Measurements from ENCODE around the gene DVL2. TPM values are rescaled to one million over a fixed set of nuclear protein-coding genes. Genes with fewer than 3 reads are reported as not detected.
A peak's percentile ranks its signal among the peaks of the same experiment; 100 is the strongest.

DVL2 gene
- total and polyA plus RNA-seq, 2 of the 13 experiments (the other 11 are each of a cell fraction or from before 2014, with no cell fraction given): 5.7 to 38.2 TPM

DNA sequence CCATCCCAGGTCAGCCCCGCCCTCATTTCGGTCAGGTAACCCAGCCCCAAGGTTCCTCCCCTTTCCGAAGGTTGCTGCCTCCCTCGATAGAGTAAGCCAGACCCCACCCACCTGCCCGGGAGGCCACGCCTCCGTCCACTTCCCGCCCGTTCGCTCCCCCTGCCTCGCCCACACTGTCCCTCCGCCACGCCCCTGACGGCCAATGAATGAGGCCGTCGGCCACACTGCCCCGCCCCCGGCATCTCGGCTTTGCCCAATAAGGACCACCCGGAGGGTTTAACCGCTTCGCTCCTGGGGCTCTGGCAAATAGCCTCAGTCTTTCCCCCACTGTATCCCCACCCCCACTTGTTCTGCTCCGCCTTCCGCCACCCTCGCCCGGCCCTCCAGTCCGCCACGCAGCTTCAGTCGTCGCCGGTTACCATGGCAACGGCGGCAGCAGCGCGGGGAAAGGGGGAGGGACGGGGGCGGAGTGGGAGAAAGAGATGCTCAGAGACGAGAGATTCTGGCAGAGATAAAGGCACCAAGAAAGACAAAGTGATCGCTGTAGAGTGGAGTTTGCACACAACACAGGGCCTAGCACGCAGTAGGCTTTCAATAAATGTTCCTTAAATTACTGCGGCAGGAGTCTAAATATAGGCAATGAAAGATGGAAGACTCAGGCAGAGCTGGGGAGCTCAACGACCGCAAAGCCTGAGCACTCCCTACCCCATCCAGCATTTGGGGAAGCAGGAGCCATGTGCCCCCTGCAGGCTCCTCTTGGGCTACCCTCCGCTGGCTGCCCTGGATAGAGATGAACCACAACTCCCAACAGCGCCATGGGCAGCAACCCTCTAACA is 19.8 kb downstream of the DVL2 start (continued):
- TF ChIP-seq, protein P1, sequence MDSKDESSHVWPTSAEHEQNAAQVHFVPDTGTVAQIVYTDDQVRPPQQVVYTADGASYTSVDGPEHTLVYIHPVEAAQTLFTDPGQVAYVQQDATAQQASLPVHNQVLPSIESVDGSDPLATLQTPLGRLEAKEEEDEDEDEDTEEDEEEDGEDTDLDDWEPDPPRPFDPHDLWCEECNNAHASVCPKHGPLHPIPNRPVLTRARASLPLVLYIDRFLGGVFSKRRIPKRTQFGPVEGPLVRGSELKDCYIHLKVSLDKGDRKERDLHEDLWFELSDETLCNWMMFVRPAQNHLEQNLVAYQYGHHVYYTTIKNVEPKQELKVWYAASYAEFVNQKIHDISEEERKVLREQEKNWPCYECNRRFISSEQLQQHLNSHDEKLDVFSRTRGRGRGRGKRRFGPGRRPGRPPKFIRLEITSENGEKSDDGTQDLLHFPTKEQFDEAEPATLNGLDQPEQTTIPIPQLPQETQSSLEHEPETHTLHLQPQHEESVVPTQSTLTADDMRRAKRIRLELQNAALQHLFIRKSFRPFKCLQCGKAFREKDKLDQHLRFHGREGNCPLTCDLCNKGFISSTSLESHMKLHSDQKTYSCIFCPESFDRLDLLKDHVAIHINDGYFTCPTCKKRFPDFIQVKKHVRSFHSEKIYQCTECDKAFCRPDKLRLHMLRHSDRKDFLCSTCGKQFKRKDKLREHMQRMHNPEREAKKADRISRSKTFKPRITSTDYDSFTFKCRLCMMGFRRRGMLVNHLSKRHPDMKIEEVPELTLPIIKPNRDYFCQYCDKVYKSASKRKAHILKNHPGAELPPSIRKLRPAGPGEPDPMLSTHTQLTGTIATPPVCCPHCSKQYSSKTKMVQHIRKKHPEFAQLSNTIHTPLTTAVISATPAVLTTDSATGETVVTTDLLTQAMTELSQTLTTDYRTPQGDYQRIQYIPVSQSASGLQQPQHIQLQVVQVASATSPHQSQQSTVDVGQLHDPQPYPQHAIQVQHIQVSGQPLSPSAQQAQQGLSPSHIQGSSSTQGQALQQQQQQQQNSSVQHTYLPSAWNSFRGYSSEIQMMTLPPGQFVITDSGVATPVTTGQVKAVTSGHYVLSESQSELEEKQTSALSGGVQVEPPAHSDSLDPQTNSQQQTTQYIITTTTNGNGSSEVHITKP (CRISPR knock-in tag; IDR thresholded peaks at IDR 0.05; ENCODE audit: low read depth): 0 out of 2 replicates have a peak, but pooled peaks have one; percentile 63
- TF ChIP-seq ZNF747 (CRISPR knock-in tag; IDR thresholded peaks at IDR 0.05; ENCODE audit: borderline replicate concordance): 0 out of 2 replicates have a peak, but pooled peaks have one; percentile 15
- TF ChIP-seq SP5 (CRISPR knock-in tag; IDR thresholded peaks at IDR 0.05; ENCODE audit: borderline replicate concordance, low read depth): peak; percentile 72; the same call in 1 of the 2 replicates
- peak; percentile 40; the same call in 1 of the 2 replicates for TF ChIP-seq POGZ (CRISPR knock-in tag; IDR thresholded peaks at IDR 0.05)
- peak; percentile 78; the same call in 1 of the 2 replicates for TF ChIP-seq CREM (IDR thresholded peaks at IDR 0.05)
- no peak for TF ChIP-seq CREM (CRISPR knock-in tag; IDR thresholded peaks at IDR 0.05)
- TF ChIP-seq MYC (CRISPR knock-in tag; IDR thresholded peaks at IDR 0.05; ENCODE audit: borderline replicate concordance): no peak
- TF ChIP-seq, protein P2, sequence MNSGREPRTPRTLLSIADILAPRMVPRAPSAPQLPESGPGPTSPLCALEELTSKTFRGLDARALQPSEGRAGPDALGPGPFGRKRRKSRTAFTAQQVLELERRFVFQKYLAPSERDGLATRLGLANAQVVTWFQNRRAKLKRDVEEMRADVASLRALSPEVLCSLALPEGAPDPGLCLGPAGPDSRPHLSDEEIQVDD (CRISPR knock-in tag; IDR thresholded peaks at IDR 0.05; ENCODE audit: borderline replicate concordance): no peak
- TF ChIP-seq ZC3H4 (CRISPR knock-in tag; IDR thresholded peaks at IDR 0.05; ENCODE audit: borderline replicate concordance): no peak
- TF ChIP-seq TBX2 (CRISPR knock-in tag; IDR thresholded peaks at IDR 0.05; ENCODE audit: borderline replicate concordance): peak; percentile 28; the same call in 1 of the 2 replicates
- TF ChIP-seq ZNF563 (CRISPR knock-in tag; IDR thresholded peaks at IDR 0.05): 0 out of 2 replicates have a peak, but pooled peaks have one; percentile 27
- TF ChIP-seq, protein P3, sequence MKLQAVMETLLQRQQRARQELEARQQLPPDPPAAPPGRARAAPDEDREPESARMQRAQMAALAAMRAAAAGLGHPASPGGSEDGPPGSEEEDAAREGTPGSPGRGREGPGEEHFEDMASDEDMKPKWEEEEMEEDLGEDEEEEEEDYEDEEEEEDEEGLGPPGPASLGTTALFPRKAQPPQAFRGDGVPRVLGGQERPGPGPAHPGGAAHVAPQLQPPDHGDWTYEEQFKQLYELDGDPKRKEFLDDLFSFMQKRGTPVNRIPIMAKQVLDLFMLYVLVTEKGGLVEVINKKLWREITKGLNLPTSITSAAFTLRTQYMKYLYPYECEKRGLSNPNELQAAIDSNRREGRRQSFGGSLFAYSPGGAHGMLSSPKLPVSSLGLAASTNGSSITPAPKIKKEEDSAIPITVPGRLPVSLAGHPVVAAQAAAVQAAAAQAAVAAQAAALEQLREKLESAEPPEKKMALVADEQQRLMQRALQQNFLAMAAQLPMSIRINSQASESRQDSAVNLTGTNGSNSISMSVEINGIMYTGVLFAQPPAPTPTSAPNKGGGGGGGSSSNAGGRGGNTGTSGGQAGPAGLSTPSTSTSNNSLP (IDR thresholded peaks at IDR 0.05; ENCODE audit: low read depth, low read length): no peak
- no peak for TF ChIP-seq THYN1 (CRISPR knock-in tag; IDR thresholded peaks at IDR 0.05; ENCODE audit: borderline replicate concordance, low read depth)
- TF ChIP-seq ZNF772 (CRISPR knock-in tag; IDR thresholded peaks at IDR 0.05): 0 out of 2 replicates have a peak, but pooled peaks have one; percentile 54
- no peak for TF ChIP-seq FOXO1 (CRISPR knock-in tag; IDR thresholded peaks at IDR 0.05)
- TF ChIP-seq, protein P4, sequence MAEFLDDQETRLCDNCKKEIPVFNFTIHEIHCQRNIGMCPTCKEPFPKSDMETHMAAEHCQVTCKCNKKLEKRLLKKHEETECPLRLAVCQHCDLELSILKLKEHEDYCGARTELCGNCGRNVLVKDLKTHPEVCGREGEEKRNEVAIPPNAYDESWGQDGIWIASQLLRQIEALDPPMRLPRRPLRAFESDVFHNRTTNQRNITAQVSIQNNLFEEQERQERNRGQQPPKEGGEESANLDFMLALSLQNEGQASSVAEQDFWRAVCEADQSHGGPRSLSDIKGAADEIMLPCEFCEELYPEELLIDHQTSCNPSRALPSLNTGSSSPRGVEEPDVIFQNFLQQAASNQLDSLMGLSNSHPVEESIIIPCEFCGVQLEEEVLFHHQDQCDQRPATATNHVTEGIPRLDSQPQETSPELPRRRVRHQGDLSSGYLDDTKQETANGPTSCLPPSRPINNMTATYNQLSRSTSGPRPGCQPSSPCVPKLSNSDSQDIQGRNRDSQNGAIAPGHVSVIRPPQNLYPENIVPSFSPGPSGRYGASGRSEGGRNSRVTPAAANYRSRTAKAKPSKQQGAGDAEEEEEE (CRISPR knock-in tag; IDR thresholded peaks at IDR 0.05; ENCODE audit: borderline replicate concordance): no peak
- no peak for TF ChIP-seq ZFP41 (CRISPR knock-in tag; IDR thresholded peaks at IDR 0.05; ENCODE audit: borderline replicate concordance)
- no peak for TF ChIP-seq ZNF891 (CRISPR knock-in tag; IDR thresholded peaks at IDR 0.05)
- TF ChIP-seq ZSCAN20 (CRISPR knock-in tag; IDR thresholded peaks at IDR 0.05; ENCODE audit: borderline replicate concordance): no peak
- peak; percentile 86 for TF ChIP-seq RFX3 (CRISPR knock-in tag; IDR thresholded peaks at IDR 0.05)
- TF ChIP-seq MIER3 (CRISPR knock-in tag; IDR thresholded peaks at IDR 0.05; ENCODE audit: borderline replicate concordance): no peak

All from HepG2 (cell line).